Tongue (tissue), 2 donors: Measurements from ENCODE around the gene ATXN1. TPM values are rescaled to one million over a fixed set of nuclear protein-coding genes. Genes with fewer than 3 reads are reported as not detected.
"Not testable (repeated sequence)": the region's sequence is repeated elsewhere in the genome, so short reads cannot be mapped to it uniquely, and the experiment has no call there.

Experiments used
- DNase-seq: peaks from one replicate; pipeline ENCODE4 v3.0.0-alpha.2; 2015
- total RNA-seq: library from RNA; depleted of rRNA; stranded (reverse); fragments of >200 nt; gene quantifications from one replicate; pipeline ENCODE4 v1.2.3, GENCODE V29; 2014

Gene ATXN1
- total RNA-seq, 1 donor from 2014 or later = 52.0 TPM

DNA sequence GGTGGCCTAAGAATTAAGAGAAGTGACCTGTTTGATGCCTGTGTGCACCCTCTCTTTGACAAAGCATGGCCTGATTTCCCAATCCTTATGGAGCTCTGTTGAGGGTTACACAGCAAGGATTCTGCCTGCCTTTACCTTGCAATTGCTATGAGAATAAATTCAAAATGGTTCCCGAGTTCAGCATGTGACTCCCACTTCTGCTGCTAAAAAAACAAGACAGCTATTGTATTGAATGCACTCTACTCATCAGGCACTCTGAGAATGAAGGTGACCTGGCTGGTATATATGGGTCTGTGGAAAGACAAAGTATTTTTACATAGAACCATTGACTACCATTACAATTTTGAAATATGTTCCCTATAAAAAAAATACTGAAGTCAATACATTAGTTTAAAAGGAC is 190.3 kb downstream of the ATXN1 start:
- DNase-seq = no peak

DNA sequence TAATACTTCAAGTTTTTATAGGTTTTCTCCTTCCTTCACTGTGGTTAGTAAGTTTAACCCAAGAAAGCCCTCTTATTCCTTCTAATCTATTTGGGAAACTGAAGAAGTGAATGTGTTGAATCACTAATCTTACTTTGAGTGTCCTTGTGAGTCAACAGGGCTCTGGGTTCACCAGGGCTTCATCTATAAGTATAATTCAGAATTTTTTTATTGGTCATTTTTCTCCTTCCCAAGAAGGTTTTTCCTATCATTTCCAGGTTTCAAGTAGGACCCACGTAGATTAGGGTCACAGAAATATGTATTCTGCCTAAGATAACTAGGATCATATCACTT is 191.1 kb downstream of the ATXN1 start:
- no peak for DNase-seq

DNA sequence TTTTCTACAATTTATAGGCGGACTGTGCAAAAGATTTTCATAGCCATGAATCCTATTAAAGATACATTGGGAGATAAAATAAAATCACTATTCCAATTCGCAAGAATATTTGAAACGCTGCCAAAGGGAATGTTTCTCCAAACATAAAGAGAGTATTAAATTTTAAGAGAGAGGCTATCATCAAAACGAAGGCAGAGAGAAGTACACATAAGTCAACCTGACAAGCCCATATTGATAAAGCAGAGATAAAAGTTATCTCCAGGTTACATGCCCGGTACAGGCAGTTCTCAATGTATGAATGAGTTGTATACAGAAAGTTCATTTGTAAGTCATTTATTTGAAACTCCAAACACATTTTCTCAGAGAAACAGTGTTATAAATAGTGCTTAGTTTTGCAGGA is 193.1 kb downstream of the ATXN1 start:
- no peak for DNase-seq

DNA sequence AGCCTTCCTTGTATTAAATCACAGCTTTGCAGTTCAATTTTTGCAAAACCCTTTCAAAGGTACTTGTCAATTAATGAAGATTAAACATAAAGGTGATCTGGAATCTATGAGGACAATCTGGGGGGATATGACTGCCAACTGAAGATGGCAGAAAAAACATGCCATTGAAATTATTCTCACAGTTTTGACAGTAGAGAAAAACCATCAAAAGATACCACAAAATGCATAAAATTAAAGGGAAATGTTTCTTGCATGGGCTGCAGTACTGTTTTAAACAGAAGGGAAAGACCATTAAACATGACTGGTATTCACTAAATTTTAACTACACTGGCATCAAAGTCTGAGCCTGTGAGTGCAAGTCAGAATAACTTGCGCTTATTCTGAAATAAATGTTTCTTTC is 194.2 kb downstream of the ATXN1 start:
- DNase-seq = no peak

DNA sequence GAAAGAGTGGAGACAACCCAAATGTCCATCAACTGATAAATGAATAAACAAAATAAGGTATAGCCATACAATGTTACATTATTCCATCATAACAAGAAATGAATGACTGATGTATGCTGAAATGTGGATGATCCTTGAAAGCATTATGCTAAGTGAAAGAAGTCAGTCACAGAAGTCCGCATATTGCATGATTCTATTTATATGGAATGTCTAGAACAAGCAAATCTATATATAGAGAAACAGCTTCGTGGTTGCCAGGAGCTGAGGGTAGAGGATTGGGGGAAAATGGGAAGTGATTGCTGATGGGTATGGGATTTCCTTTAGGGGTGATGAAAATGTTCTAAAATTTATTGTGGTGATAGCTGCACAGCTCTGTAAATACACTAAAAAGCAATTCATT is 196.8 kb downstream of the ATXN1 start:
- peak; percentile 12 for DNase-seq

DNA sequence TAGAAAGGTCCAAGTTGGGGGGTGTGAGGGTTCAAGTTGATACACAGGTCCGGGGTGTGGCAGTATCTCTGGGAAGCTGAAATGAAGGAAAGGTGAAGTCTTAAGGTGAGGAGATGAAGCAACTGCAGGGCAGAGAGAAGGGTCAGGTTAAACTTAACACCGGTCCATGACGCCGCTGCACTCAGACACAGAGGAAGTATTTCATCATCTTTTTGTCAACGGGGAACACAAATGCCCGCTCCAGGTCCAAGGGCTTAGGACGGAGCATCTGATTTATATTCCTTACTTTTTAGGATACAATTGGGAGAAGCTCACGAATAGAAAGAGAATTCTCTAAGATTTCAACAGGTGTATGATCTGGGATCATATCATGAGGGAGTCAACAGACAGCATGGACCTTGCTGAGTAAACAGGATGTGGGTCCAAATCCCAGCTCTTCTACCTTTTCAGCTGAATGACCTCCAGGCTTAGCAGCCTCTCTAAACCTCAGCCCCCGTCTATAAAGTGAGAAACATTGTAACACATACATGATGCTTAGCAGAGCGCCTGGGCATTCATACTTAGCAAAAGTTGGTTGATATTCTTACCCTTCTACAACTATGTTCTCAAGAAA is 197.5 kb downstream of the ATXN1 start:
- DNase-seq = no peak

DNA sequence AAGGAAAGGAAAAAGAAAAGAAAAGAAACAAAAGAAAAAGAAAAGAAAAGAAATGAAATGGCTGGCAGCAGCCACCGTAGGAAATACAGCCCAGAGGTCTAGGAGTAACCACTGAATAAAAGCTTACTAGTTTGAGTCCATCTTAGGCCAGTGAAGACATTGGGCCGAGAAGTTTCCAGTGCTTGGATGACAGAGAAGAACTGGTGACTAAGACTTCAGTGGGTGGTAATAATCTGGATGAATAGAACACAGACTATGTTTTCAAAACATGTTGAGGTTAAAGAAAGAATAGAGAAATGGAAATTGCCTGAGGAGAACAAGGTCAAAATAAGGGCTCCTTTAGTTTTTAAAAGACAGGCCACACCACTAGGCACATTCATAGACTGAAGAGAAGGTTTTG is 198.8 kb downstream of the ATXN1 start:
- DNase-seq = no peak

DNA sequence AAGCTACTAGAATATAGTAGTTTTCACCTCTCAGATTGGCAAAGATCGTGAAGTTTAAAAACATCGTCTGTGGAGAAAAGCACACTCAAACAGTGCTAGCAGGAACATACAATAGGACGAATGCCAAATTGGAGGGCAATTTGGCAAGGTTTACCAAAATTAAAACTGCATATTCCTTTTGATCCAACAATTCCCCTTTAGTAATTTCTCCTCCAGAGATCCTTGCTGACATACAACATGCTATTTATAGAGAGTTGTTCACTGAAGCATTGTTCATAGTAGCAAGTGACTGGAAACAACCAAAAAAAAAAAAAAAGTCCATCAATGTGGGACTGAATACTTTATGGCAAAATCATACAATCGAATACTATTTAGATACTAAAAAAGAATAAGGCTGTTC is 202.2 kb downstream of the ATXN1 start:
- DNase-seq = peak; percentile 37

DNA sequence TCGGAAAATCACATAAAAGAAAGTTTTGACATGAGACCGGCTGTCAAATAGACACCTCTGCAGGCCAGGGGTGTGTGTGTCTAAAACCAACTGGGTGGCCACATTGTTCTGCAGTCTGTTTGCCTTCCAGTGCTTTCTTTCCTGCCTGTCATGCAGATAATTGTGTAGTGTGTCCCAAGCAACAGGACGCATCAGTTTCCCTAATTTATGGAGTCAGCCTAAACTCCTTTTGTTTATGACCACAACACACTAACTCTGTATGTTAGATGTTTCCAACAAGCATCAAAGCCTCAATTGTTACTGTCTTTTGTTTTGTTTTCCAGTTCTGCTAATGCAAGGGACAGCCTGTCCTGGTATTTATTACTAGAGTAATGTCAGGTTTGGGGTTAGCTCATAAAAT is 205.7 kb downstream of the ATXN1 start:
- DNase-seq = no peak

DNA sequence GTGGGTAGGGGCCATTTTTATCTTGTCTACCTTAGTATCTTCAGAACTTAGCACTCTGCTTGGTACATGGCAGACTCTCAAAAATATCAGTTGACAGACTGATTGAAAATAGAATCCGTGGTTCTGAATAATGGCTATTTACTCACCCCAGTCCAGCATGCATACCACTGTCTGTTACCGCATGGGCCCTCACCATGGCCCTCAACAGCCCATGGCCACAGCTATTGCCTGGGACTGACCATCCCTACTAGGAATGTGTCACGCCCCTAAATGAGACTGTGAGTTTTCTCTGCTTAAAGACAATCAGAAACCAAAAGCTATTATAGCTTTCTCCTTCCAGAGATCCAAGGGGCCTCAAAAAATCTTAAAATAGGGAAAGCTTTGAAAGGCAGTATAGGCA is 207.7 kb downstream of the ATXN1 start:
- no peak for DNase-seq

DNA sequence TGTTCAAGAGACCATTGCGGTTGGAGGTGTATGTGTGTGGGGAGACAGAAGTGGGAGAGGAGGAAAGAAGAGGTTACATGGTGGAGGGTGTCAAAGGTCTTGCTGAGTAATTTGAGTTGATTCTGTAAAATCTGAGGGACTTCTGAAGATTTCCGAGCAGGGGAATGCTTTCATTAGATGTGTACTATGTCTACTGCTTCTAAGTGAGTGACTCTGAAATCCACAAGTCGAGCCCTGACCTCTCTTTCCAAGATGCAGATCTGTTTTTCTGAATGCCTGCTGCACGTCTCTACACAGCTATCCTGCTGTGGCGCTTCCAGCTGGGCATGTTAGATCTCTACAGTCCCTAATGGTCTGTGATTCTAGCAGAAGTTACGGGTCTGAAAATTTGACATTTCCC is 209.8 kb downstream of the ATXN1 start:
- no peak for DNase-seq

DNA sequence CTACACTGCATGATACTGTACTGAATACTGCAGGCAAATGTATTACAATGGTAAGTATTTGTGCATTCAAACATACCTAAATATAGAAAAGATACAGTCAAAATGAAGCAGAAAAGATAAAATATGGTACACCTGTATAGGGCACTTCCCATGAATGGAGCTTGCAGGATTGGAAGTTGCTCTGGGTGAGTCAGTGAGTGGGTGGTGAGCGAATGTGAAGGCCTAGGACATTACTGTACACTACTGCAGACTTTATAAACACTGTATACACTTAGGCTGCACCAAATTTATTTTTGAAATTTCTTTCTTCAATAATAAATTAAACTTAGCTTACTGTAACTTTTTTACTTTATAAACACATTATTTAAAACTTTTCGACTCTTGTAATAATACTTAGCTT is 213.1 kb downstream of the ATXN1 start:
- DNase-seq = no peak

DNA sequence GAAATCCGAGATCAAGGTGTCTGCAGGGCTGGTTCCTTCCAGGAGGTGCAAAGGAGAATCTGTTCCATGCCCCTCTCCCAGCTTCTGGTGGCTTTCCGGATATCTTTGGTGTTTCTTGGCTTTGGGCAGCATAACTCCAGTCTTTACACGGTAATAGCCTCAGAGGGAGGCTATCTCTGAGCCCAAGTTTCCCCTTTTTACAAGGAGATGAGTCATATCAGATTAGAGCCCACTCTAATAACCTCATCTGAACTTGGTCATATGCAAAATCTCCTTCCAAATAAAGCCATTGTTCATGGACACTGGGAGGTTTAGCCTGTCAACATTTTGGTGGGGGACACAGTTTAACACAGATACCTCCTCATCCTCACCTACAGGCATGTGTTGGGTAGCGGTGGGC is 213.7 kb downstream of the ATXN1 start:
- DNase-seq = no peak

DNA sequence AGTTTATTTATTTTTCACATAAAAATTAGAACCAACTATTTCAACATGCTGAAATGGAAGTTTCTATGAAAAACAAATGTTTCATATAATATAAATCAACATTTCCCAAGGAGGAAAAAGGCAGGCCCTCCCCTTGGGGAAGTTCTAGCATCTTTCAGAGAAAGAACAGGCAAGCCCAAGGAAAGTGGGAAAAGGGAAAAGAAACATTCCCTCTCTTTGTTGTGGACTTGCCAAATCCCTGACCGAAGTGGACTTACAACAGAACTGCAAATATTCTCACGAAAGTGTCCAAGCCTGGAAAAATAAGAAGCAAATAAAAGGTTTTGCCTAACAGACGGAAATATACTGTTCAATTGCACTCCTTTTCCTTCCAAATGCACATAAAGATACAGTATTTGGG is 214.4 kb downstream of the ATXN1 start:
- DNase-seq = peak; percentile 36

DNA sequence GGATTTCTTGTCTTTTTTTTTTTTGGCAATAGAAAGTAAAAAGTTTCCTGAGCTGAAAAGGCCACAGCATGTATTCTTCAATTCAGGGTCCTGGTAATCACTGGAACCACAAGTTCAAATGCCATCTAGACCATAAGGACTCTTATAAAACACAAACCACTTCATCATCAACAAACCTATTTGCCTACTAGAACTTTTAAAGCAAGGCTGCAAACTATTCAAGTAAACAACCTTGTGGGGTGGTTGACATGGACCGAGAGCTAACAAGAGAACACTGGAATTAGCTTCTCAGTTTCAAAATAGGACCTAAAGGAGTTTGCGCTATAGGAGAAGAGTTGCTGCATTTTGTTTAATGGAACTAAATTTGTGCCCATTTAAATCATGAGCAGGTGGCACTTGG is 215.9 kb downstream of the ATXN1 start:
- no peak for DNase-seq

DNA sequence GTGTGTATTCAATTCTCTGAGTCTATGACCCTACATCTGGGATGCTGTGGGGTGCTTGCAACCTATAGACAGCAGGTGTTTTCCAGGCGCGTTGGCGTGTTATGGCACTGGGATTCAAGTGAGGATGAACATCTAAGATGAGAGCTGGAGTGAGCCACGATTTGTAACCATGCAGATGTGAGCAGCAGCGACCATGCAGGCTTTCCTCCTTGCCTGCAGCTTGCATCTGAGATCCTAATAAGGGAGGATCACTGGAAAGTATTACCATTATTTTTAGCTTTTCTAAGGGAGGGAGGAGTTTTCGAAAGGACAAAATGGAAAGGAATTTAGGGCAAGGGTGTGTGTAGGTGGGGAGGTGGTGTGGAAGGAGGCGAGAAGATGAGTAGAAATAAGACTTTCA is 216.7 kb downstream of the ATXN1 start:
- DNase-seq = no peak

DNA sequence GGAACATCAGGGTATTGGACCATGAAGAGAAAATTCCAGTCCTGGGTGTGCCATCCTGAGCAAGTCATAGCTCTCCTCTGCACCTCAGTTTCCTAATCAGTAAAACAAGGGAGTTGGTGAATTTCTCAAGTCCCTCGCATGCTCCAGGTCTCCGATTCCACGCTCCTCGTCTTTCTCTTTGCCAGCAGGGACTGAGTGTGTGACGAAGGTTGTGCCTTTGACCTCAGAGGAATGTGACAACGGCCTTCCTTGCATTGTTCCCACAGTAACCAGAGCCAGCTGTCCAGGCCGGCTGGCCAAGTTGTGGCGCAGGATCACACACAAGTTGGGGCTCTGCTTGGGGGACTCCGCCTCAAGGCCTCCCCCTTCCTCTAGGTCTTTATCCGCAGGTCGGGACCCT is 217.3 kb downstream of the ATXN1 start:
- DNase-seq = peak; percentile 69

DNA sequence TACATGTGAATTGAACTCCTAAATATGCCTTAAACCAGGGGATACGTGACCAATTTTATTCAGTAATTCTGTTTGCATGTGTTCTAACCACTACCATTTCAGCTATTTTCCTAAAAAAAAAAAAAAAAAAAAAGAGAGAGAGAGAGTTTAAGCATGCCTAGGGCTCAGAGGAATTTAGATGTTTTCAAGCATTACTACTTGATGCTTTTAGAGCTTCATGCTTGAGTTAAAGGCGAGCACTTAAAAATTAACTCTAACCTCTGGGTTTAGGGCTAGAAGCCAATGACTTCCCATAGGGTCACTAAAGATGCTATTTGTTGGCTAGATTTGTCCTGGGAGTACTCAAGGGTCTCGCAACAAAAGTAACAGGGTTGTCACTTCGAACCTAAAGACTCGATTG is 217.7 kb downstream of the ATXN1 start:
- no peak for DNase-seq

DNA sequence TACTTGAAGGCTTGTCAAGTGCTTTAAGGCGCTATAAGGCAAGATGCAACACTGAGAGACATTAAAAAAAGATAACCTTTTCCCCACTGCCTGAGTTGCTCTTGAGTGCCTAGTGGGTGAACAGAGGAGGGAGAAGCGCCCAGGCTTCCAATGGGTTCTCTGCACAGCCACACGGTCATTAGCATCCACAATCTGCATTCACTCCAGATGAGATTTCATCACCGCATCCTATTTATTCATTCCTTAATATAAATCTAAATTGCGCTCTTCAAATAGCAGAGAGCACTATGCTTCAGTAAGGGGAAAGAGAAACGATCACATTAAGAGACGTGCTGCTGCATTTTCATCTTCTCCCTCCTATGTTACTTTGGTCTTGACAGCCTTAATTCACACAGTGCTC is 219.2 kb downstream of the ATXN1 start:
- DNase-seq = no peak

DNA sequence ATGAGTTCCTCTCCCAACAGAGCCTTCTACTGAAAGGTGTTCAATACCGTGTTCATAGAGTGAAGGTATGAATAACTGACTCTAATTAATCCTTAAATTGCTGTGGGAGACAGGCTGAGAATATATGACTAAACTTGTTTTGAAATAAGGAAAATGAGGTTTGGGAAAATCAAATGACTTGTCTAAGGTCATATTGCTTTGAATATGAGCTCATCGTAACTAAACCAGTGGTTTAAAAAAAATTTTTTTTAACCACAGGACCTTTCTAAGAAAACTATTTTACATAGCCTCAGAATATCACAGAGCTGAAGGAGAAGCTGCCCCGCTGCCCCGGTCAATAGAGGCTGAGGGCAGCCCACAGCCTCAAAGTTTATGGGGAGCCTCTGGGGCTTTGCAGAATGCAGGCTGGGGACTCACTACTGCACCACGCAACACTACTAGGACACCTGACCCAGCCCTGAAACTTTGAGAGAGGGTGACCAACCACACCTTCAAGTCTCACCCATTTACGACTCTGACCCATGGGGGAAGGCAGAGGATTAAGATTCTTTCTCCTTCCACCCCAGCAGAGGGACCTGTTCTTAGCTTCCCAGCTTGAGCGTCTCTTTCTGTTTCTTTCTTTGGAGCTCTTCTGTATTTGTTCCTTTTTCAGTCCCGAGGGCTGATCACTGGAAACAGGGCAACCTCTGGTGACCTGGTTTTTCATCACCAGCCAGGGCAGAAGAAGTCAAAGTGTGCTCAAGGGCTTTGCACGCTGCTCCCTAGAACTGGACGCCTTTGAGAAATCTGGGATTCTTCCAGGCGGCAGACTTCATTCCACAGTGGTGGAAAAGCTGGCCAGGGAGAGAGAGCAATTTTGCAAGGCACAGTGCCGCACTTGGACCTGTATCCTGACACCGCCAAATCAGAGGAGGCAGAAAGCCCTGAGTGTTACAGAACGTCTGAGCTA is 220.2 kb downstream of the ATXN1 start:
- DNase-seq = peak; percentile 22

DNA sequence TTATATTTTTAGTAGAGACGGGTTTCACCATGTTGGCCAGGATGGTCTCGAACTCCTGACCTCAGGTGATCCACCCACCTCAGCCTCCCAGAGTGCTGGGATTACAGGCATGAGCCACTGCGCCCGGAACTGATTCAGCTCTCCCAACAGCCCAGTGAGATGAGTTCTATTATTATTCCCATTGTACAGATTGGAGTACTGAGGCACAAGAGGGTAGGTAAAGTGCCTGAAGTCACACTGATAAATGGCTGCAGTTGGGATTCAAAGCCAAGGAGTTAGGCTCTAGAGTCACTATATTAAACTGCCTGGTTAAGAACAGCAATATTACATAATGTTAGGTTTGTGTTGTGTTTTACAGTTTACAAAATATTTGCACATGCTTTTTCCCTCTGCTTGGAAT is 220.9 kb downstream of the ATXN1 start:
- not testable (repeated sequence) for DNase-seq

DNA sequence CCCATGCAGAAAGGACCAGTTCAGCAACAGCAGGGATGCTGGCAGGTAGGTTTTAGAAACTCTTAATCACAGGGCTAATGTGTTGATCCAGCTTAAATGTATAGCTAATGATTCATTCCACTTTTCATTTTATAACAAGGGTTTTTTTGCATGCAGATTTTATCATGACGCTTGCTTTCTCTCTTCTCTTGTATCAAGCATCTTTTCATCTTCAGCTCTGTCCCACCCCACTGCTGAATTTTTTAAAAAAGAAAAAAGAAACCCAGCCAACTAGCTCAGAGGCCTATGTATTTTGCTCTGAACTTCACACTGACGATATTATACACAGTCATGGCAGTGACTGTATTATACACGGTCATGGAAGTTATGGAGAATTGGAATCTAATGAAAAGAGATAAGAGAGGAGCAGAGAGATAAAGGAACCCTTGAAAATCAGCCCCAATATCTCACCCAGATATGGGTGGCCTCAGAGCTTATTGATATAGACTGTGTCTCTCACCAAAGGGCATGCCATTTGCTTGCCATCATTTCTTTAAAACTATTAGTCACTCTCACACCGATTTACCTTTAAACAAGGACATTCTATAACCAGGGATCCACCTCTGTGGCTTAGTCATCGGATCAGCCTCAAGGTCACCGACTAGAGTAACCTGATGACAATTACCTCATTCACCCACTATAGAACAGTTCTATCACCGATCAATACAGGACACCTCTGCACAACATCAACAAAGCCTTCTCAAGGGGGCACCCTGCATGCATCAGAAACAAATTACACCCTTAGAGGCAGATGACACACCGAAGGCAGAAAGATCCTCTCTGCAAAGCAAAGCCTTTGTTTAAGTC is 222.0 kb downstream of the ATXN1 start:
- no peak for DNase-seq

DNA sequence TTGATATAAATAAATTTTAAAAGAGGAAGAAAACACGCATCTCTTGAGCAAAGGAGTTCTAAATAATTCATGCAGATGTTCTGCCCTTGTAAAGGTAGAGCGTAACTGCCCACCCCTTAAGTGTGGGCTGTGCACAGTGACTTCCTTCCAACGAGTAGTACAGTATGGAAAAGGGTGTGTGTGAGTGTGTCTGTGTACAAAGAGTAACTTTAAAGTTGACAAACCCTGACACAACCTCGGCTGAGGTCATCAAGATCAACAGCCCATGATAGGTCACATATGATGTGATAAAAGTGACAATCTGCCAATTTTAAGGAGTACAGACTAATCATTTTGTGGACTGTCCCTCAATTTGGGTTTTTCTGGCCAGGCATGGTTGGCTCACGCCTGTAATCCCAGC is 225.7 kb downstream of the ATXN1 start:
- DNase-seq = no peak
